IPS-11a (cell line): Measurements from ENCODE around the gene DENND5A.
"Not testable (repeated sequence)": the region's sequence is repeated elsewhere in the genome, so short reads cannot be mapped to it uniquely, and the experiment has no call there.

Experiments used
- H3K4me3 ChIP-seq: one replicate; pipeline ENCODE4 v1.5.1; 2013; ENCODE audit warnings: low read depth, low read length, control low read depth

DENND5A gene

GRCh38 chr11:9179141-9179540, 86.0 kb downstream of the DENND5A start:
- H3K4me3 ChIP-seq: no peak overlapping the region

DNA sequence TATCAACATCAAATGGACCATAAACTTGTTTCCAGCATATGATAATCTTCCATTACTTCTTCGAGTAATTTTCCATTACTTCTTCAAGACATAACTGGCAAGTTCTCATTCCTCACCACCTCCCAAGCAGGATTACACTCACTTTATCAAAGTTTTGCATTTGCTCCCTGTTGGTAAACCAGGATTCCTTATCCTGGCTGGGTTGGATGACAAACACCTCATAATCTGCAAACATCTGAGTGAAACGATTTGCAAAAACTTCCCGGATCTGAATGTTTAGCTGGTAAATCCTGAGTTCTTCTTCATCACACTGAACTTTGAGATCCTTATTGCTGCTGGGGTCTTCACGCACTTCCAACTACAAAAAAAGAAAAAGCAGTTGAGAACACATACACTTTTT, 86.4 kb downstream of the DENND5A start:
- H3K4me3 ChIP-seq: no peak overlapping the region

GRCh38 chr11:9177438-9178091, 87.6 kb downstream of the DENND5A start:
- H3K4me3 ChIP-seq: no peak overlapping the region

DNA sequence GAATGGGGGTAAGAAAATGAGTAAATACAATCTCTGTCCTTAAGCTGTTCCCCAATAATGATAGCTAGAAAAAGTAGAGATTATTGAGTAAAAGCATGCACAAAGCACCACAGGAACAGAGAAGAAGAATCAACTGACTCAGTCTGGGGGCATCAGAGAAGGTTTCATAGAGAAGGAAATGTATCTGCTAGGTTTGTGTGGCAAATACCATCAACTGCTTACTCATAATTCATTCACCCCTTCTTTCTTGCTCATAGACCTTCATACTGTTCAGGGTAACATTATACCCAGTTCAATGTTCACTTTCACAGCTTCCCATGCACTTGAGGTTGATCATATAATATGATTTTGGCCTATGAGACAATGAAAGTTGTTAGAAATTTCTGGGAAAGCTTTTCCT, 88.6 kb downstream of the DENND5A start:
- no peak overlapping the region for H3K4me3 ChIP-seq

DNA sequence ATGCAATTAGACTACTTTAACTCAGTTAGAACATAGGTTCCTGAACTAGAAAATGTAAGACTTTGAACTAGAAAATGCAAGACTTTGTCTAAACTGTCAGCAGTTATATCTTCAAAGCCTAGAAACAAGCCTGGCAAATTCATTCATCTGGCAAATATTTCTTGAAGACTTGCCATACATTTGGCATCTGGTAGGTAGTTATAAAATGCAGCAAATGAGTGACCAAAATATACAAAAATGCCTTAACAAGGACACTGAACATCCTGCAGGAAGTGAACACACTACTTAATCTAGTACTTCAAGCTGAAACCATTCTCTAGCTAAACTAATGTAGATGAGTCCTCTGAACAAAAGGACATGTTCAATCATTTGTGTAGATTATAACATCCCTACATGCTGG, 89.0 kb downstream of the DENND5A start:
- H3K4me3 ChIP-seq: no peak overlapping the region

DNA sequence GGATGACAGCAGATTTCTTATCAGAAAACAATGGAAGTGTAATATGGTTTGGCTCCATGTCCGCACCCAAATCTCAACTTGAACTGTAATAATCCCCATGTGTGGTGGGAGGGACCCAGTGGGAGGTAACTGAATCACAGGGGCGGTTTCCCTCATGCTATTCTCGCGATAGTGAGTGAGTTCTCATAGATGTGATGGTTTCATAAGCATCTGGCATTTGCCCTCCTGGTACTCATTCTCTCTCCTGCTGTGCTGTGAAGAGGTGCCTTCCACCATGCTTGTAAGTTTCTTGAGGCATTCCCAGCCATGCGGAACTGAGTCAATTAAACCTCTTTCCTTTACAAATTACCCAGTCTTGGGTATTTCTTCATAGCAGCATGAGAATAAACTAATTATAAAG, 92.8 kb downstream of the DENND5A start:
- no peak overlapping the region for H3K4me3 ChIP-seq

- no peak overlapping the region for H3K4me3 ChIP-seq
These were observed 94.7 kb downstream of the DENND5A start for GRCh38 chr11:9170450-9170849.

DNA sequence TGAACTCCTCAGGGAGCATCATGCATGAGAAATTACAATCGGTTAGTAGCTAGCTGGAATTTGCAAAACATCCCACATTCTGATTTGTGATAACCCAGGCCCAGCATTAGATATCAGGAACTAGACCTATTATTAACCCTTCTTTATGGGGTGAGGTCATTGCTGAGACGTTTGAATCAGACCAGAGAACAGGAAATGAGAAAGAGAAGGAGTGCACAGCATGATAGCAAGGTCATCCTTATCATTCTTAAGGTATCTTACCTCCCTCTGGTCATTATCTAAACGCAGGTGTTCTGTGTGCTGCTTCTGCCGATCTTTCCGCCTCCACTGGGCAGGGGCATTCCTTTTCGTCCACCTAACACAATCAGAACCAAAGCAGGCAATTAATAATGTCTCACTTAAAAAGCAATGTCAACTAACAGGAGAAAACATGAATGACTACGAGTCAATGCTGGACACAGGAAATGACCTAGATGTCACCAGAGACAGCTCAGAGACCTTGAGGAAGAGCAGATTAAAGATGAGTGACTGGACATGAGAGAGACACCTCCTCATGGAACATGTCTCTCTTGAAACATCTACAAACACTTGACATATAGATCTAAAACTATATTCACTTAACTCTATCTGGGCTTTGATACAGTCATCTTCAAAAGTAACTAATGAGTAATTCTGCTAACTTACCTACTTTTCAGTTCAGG, 95.4 kb downstream of the DENND5A start:
- no peak overlapping the region for H3K4me3 ChIP-seq

DNA sequence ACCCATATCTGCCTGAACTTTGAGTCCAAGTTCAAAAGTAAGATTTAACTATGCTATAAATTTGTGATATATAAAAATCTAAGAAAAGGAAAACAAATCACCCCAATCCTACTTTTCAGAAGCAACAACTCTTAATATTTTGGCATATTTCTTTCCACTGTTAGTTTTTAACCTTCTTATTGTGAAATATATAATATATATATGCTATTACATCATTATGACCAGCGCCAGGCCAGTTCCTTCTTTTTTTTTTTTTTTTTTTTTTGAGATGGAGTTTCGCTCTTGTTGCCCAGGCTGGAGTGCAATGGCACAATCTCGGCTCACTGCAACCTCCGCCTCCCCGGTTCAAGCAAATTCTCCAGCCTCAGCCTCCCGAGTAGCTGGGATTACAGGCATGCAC, 103.2 kb downstream of the DENND5A start:
- H3K4me3 ChIP-seq: not testable (repeated sequence)

DNA sequence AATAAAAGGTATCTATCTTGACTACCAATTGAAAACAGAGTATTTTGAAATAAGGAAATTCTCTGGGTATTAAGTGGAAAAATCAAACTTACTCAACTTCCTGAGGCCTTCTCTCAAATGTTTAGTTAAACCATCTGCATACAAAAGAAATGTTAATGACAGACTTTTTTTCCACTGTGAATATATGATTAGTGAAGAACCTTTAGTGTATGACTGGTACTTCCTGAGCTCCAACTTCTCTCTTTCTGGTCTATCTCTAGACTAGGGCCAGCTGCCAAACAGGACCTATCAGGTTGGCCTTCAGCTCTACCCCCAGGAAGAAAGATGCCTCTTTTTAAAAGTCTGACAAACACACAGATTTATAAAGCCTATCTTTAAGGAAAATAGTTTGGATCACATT, 105.0 kb downstream of the DENND5A start:
- no peak overlapping the region for H3K4me3 ChIP-seq

DNA sequence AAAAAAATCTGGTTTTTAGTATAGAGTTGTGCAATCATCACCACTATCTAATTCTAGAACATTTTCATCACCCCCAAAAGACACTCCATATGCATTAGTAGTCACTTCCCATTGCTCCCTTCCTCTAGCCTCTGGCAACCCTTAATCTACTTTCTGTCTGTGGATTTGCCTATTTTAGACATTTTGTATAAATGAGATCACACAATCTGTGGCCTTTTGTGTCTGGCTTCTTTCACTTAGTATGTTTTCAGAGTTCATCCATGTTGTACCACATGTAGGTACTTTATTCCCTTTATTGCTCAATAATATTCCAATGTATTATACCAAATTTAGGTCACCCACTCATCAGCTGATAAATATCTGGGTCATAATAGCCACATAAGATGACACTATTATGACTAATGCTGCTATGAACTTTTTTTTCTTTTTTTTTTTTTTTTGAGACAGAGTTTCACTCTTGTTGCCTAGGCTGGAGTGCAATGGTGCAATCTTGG, 106.2 kb downstream of the DENND5A start:
- H3K4me3 ChIP-seq: no peak overlapping the region

DNA sequence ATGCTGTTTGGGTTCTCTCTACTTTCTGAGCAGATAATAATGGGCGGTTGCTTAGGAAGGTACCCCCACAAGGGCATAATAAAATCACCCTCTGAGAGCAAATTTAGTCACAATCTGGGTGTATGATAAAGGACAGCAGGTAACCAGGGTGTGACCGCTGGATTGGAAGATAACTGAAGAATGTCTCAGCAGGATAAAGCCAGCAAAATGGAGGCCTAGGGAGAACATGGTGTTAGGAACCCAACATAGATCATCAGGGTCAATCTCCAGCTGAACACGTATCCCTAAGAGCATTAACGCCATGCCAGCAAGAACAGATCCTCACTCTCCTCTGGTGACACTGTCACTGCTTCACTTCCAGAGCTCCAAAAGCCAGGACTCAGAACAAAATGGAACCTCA, 109.2 kb downstream of the DENND5A start:
- no peak overlapping the region for H3K4me3 ChIP-seq

- no peak overlapping the region for H3K4me3 ChIP-seq
These were observed 111.5 kb downstream of the DENND5A start for GRCh38 chr11:9153651-9154050.

- H3K4me3 ChIP-seq: no peak overlapping the region
These were observed 113.5 kb downstream of the DENND5A start for GRCh38 chr11:9151631-9152030.

GRCh38 chr11:9150926-9151325, 114.2 kb downstream of the DENND5A start:
- no peak overlapping the region for H3K4me3 ChIP-seq

DNA sequence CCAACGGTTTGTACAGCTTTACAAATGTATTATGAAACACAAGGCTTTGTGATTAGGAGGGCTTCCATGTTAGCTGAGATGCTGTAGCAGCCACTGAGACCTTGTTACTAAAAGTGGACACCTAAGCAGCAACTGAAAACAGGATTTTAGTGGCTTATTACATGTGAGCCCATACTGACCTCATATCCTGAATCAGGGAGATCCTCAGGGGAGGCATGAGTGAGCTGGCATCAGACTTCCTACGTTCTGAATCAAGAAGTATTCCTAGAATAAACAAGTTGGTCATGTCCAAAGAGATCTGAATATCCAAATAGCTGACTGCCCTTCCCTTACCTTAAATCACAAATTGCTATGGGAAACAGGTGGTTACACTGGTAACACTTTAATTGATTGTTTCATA, 114.6 kb downstream of the DENND5A start:
- H3K4me3 ChIP-seq: no peak overlapping the region

- no peak overlapping the region for H3K4me3 ChIP-seq
These were observed 116.4 kb downstream of the DENND5A start for GRCh38 chr11:9148727-9149126.

DNA sequence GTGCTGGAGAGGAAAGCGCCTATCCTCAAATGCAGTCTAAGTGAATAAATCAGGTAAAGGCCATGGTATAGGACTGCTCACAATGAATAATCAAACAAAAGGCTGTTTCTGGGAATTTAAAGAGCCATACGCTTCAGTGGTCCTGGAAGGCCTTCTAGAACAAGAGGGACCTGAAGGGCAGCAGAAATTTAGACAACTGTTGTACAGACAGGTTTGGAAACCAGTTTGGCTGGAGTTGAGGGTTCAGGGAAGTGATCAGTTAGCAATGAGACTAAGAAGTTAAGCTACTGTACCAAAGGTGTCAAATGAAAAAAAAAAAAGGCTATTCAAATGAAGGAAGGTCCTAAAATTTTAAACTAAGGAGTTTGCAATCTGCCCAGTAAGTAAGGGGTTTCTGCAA, 117.1 kb downstream of the DENND5A start:
- no peak overlapping the region for H3K4me3 ChIP-seq

DNA sequence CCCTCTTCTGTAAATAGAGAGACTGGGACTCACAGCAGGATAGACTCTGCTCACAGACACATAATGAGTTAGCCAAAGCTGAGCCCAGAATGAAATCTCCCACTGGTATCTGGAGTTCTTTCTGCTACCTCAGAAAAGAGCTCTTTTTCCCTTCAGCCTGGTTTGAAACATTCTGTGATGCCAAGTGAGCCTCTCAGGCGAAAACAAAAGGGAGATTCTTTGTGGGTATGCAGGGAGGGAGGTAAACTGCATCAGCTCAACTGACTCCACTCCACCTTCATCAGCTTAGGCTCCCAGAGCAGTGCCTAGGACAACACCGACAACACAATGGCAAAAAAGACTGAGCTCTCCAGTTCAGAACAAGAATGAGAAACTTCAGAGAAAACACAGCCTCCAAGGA, 118.7 kb downstream of the DENND5A start:
- H3K4me3 ChIP-seq: no peak overlapping the region

- no peak overlapping the region for H3K4me3 ChIP-seq
These were observed 119.9 kb downstream of the DENND5A start for GRCh38 chr11:9145283-9145682.

GRCh38 chr11:9144828-9145227, 120.3 kb downstream of the DENND5A start:
- H3K4me3 ChIP-seq: no peak overlapping the region

DNA sequence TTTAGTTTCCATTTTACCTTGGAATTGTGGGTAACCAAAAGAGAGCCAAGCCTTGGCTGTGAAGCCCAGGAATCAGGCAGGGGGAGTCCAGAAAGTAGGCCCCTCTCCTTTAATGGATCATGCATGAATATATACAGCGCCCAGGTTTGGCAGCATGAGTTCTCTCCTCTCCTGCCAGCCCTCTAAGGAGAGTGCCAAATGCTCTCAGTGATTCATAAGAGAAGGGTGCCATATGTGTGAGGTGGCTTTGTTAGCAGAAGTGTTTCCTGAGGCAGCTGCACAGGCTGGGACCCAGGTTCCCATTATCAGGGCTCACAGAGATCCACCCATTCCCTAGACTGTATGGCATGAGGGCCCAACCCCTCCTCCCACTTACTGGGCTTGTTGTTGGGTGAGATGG, 121.4 kb downstream of the DENND5A start:
- no peak overlapping the region for H3K4me3 ChIP-seq

GRCh38 chr11:9142732-9143131, 122.4 kb downstream of the DENND5A start:
- H3K4me3 ChIP-seq: no peak overlapping the region
